Panc1 (cell line): Measurements from ENCODE around the gene CST1. TPM values are rescaled to one million over a fixed set of nuclear protein-coding genes. Genes with fewer than 3 reads are reported as not detected.
"Not testable (repeated sequence)": the region's sequence is repeated elsewhere in the genome, so short reads cannot be mapped to it uniquely, and the experiment has no call there.

ENCODE experiments used
- ATAC-seq: fragments of 200-7000 bp; cut with Tn5 transposase; 2 replicates; pipeline ENCODE4 v1.9.1; 2020; ENCODE audit warnings: mild to moderate bottlenecking, moderate library complexity
- BruUV-seq: library from RNA; stranded (reverse); fragments of 400-500 nt; replicated peaks from 2 replicates; lab custom pipeline; 2021; lab: Mats Ljungman, UMichigan
- CTCF ChIA-PET: fragments of 300-600 bp; sonication (Branson Sonifier 250); formaldehyde crosslinking; loops from one replicate; lab custom pipeline; 2022; ENCODE audit warnings: antibody characterized with exemption; lab: Charles Lee
- POLR2A ChIA-PET: fragments of 300-600 bp; sonication (Branson Sonifier 250); formaldehyde crosslinking; loops from one replicate; lab custom pipeline; 2022; ENCODE audit warnings: antibody characterized with exemption; lab: Charles Lee
- DNase-seq: peaks from one replicate; pipeline ENCODE4 v3.0.0-alpha.2; 2010; ENCODE audit warnings: low read depth, low spot score
- H3K27ac ChIP-seq: 2 replicates; pipeline ENCODE4 v1.5.1; 2011; ENCODE audit warnings: mild to moderate bottlenecking, low read length, inconsistent platforms
- H3K27me3 ChIP-seq: fragments of 200-500 bp; sonication (Bioruptor generic); 2 replicates; pipeline ENCODE4 v1.6.0; 2014; ENCODE audit warnings: low read length, inconsistent platforms; ENCODE audit not compliant: control insufficient read depth, insufficient read depth
- H3K36me3 ChIP-seq: fragments of 200-500 bp; sonication (Bioruptor generic); 2 replicates; pipeline ENCODE4 v1.5.1; 2014; ENCODE audit warnings: inconsistent platforms, mild to moderate bottlenecking, low read length, moderate library complexity; ENCODE audit not compliant: control insufficient read depth, insufficient read depth
- H3K4me1 ChIP-seq: 2 replicates; pipeline ENCODE4 v1.5.1; 2011; ENCODE audit warnings: inconsistent platforms, mild to moderate bottlenecking, low read length, moderate library complexity; ENCODE audit not compliant: control insufficient read depth, insufficient read depth
- H3K4me3 ChIP-seq, 2 experiments: 2 replicates each; pipeline ENCODE4 v1.5.1; 2011 to 2012; ENCODE audit warnings: low read depth in 2 of 2, low read length in 2 of 2, mild to moderate bottlenecking in 2 of 2, inconsistent platforms in 1 of 2, moderate library complexity in 1 of 2
- H3K9me3 ChIP-seq: fragments of 200-500 bp; sonication (Bioruptor generic); 2 replicates; pipeline ENCODE4 v1.5.1; 2014; ENCODE audit warnings: low read depth, mild to moderate bottlenecking, inconsistent platforms, low read length, moderate library complexity; ENCODE audit not compliant: control insufficient read depth, insufficient read depth
- POLR2AphosphoS5 ChIP-seq: IDR thresholded peaks from 2 replicates; pipeline ENCODE4 v1.6.1; 2012; ENCODE audit warnings: mild to moderate bottlenecking, low read depth, low read length, moderate library complexity
- SIN3A ChIP-seq: IDR thresholded peaks from 2 replicates; pipeline ENCODE4 v1.6.1; 2012; ENCODE audit warnings: low read depth, mild to moderate bottlenecking, low read length, moderate library complexity, borderline replicate concordance; ENCODE audit not compliant: insufficient read depth
- TCF7L2 ChIP-seq: IDR thresholded peaks from 2 replicates; pipeline ENCODE4 v1.6.1; 2011; ENCODE audit warnings: mild to moderate bottlenecking, low read depth, low read length, inconsistent platforms
- in situ Hi-C: cut with HindIII; loops from 2 replicates; pipeline ENCODE4 v1.10.0; 2016; ENCODE audit warnings: low sequenced_read_pairs, low pct_unique_long_range_greater_than_20kb
- intact Hi-C: fragments of 100-400 bp; cut with micrococcal nuclease; formaldehyde crosslinking; loops from one replicate; pipeline ENCODE4 v1.10.0; 2022; ENCODE audit not compliant: unreplicated experiment
- total RNA-seq: library from RNA; stranded (reverse); gene quantifications from one replicate; pipeline ENCODE4 v1.2.1, GENCODE V29; 2021; ENCODE audit not compliant: unreplicated experiment
- TF ChIP-seq, protein P1 (sequence below): fragments of 450-650 bp; IDR thresholded peaks from 2 replicates; pipeline ENCODE4 v1.5.1; 2017; ENCODE audit warnings: mild to moderate bottlenecking
- TF ChIP-seq, protein P2 (sequence below), 2 experiments: IDR thresholded peaks; 2 replicates each; pipeline ENCODE4 v1.6.1; 2011 to 2012; ENCODE audit warnings: low read depth in 2 of 2, control low read depth in 1 of 2, low read length in 1 of 2, mild to moderate bottlenecking in 1 of 2, moderate library complexity in 1 of 2; ENCODE audit not compliant: insufficient read depth in 1 of 2

CST1 gene
- total RNA-seq, 1 experiment from 2014 or later, result not detected

DNA sequence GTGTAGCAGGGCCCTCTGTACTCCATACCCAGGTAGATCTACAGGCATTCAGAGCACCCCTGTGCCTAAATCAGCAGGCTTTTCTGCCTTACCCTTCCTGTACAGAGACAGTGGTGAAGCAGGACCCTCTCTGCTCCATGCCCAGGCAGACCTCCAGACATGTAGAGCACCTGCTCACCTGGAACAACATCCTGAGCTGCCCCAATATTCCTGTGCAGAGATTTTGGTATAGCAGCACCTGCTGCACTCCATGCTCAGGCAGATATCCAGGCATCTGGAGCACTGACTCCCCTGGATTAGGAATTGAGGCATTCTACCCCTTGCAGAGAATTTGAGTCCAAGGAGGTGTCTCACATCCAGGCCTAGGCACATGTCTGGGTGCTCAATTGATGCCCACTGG lies 12.6 kb upstream of the CST1 start:
- H3K4me3 ChIP-seq, result no peak overlapping the region
- POLR2A ChIA-PET, result no interaction called here
- DNase-seq (no peak), ATAC-seq (no peak)
- TF ChIP-seq, protein P1, sequence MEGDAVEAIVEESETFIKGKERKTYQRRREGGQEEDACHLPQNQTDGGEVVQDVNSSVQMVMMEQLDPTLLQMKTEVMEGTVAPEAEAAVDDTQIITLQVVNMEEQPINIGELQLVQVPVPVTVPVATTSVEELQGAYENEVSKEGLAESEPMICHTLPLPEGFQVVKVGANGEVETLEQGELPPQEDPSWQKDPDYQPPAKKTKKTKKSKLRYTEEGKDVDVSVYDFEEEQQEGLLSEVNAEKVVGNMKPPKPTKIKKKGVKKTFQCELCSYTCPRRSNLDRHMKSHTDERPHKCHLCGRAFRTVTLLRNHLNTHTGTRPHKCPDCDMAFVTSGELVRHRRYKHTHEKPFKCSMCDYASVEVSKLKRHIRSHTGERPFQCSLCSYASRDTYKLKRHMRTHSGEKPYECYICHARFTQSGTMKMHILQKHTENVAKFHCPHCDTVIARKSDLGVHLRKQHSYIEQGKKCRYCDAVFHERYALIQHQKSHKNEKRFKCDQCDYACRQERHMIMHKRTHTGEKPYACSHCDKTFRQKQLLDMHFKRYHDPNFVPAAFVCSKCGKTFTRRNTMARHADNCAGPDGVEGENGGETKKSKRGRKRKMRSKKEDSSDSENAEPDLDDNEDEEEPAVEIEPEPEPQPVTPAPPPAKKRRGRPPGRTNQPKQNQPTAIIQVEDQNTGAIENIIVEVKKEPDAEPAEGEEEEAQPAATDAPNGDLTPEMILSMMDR, result no peak
- TF ChIP-seq SIN3A (no peak), TCF7L2 (no peak), POLR2AphosphoS5 (no peak)
- TF ChIP-seq, protein P2, sequence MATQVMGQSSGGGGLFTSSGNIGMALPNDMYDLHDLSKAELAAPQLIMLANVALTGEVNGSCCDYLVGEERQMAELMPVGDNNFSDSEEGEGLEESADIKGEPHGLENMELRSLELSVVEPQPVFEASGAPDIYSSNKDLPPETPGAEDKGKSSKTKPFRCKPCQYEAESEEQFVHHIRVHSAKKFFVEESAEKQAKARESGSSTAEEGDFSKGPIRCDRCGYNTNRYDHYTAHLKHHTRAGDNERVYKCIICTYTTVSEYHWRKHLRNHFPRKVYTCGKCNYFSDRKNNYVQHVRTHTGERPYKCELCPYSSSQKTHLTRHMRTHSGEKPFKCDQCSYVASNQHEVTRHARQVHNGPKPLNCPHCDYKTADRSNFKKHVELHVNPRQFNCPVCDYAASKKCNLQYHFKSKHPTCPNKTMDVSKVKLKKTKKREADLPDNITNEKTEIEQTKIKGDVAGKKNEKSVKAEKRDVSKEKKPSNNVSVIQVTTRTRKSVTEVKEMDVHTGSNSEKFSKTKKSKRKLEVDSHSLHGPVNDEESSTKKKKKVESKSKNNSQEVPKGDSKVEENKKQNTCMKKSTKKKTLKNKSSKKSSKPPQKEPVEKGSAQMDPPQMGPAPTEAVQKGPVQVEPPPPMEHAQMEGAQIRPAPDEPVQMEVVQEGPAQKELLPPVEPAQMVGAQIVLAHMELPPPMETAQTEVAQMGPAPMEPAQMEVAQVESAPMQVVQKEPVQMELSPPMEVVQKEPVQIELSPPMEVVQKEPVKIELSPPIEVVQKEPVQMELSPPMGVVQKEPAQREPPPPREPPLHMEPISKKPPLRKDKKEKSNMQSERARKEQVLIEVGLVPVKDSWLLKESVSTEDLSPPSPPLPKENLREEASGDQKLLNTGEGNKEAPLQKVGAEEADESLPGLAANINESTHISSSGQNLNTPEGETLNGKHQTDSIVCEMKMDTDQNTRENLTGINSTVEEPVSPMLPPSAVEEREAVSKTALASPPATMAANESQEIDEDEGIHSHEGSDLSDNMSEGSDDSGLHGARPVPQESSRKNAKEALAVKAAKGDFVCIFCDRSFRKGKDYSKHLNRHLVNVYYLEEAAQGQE (IDR thresholded peaks at IDR 0.05; ENCODE audit: insufficient read depth in 1 of 2, low read depth in 2 of 2, low read length in 1 of 2), result no peak
- in situ Hi-C loops, result no loop called here
- BruUV-seq, result no TSS peak
- CTCF ChIA-PET, result no interaction called here
- H3K36me3 ChIP-seq, result no peaks in the 10 kb centered on the region
- intact Hi-C loops, result no loop called here
- no peaks in the 10 kb centered on the region for H3K4me1 ChIP-seq
- H3K27me3 ChIP-seq, result no peaks in the 10 kb centered on the region
- H3K27ac ChIP-seq, result no peak overlapping the region
- no peaks in the 10 kb centered on the region for H3K9me3 ChIP-seq

DNA sequence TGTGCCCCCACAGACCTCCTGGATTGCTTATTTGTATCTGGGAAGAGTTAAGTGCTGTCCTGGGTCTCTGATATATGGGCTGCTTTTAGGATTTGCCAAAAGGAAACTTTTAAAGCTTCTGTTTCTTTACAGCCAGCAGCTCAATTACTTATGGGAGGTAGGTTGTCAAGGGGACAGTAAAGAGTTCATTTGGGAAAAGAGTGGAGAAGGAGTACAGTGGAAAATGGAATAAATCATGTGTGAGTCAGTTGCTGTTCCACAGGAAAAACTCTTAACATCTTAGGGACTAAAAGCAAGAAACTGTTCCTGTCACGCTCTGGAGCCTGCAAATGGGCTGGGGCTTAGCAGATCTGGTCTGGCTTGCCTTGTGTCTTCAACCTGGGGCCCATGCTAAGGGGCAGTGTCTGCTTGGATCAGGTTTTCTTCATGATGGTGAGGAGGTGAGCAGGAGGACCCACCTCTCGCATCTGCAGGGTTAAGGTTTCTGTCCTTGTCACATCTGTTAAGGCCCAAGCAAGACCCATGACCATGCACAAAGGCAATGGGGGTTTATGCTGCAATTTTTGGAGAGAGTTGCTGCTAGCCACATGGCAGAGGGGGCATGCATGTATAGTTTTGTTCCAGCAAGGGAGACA lies 8.7 kb upstream of the CST1 start:
- H3K27me3 ChIP-seq, result no peaks in the 10 kb centered on the region

DNA sequence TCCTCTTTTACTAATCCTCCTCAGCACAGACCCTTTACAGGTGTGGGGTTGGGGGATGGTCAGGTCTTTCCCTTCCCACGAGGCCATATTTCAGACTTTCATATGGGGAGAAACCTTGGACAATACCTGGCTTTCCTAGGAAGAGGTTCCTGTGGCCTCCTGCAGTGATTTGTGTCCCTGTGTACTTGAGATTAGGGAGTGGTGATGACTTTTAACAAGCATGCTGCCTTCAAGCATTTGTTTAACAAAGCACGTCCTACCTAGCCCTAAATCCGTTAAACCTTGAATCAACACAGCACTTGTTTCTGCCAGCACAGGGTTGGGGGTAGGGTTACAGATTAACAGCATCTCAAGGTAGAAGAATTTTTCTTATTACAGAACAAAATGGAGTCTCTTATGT lies 6.1 kb upstream of the CST1 start:
- intact Hi-C loops, H3K4me1 ChIP-seq, ATAC-seq, BruUV-seq, in situ Hi-C loops, H3K9me3 ChIP-seq, H3K27me3 ChIP-seq, H3K36me3 ChIP-seq, CTCF ChIA-PET, POLR2A ChIA-PET, H3K27ac ChIP-seq, H3K4me3 ChIP-seq, DNase-seq: not testable (repeated sequence)

More for the DNA sequence above, 8.7 kb upstream of the CST1 start:
- Histone ChIP-seq H3K27ac (no peak overlapping the region), H3K4me3 (no peak overlapping the region), H3K4me1 (no peaks in the 10 kb centered on the region), H3K36me3 (no peaks in the 10 kb centered on the region), H3K9me3 (no peaks in the 10 kb centered on the region)
- no peak for DNase-seq
- TF ChIP-seq, protein P1, result no peak
- TF ChIP-seq POLR2AphosphoS5 (no peak), TCF7L2 (no peak), SIN3A (no peak)
- TF ChIP-seq, protein P2 (IDR thresholded peaks at IDR 0.05; ENCODE audit: insufficient read depth in 1 of 2, low read depth in 2 of 2, low read length in 1 of 2), result no peak
- ChIA-PET POLR2A (no interaction called here), CTCF (no interaction called here)
- intact Hi-C loops, result no loop called here
- ATAC-seq, result no peak
- in situ Hi-C loops, result no loop called here
- no TSS peak for BruUV-seq
